Measurements from ENCODE around the gene SORBS2.

GRCh38 chr4:185743722-185744487 is 68.1 kb downstream of the SORBS2 start:
- TF ChIP-seq POLR2A (IDR thresholded peaks at IDR 0.05; ENCODE audit: low read depth, low read length) (no peak), TAF1 (IDR thresholded peaks at IDR 0.05; ENCODE audit: low read depth, low read length) (no peak), POLR2AphosphoS5 (IDR thresholded peaks at IDR 0.05; ENCODE audit: low read depth, low read length) (no peak), SPI1 (IDR thresholded peaks at IDR 0.05; ENCODE audit: low read depth, low read length) (no peak), POU2F2 (IDR thresholded peaks at IDR 0.05; ENCODE audit: low read depth, low read length) (no peak), PAX5 (IDR thresholded peaks at IDR 0.05; ENCODE audit: insufficient read depth, low read length, severe bottlenecking) (no peak)

All from GM12891 (cell line).